ENCODE data around the gene POMT1. TPM values are rescaled to one million over a fixed set of nuclear protein-coding genes. Genes with fewer than 3 reads are reported as not detected.

POMT1 gene
- total RNA-seq, 1 donor from 2014 or later, result 29.8 TPM

GRCh38 chr9:131495785-131496184, 6.9 kb upstream of the POMT1 start:
- no peaks in the 10 kb centered on the region for H3K9me3 Mint-ChIP-seq
- ChIA-PET POLR2A (no interaction called here), CTCF (no interaction called here)
- peaks cover 84% of the 10 kb centered on the region for H3K36me3 Mint-ChIP-seq (ENCODE audit: low read depth)
- peaks cover 4% of the 10 kb centered on the region for H3K4me1 Mint-ChIP-seq
- H3K27me3 Mint-ChIP-seq, result no peaks in the 10 kb centered on the region
- ATAC-seq (ENCODE audit: low read depth) (no peak), DNase-seq (no peak)
- TF ChIP-seq, protein P1, sequence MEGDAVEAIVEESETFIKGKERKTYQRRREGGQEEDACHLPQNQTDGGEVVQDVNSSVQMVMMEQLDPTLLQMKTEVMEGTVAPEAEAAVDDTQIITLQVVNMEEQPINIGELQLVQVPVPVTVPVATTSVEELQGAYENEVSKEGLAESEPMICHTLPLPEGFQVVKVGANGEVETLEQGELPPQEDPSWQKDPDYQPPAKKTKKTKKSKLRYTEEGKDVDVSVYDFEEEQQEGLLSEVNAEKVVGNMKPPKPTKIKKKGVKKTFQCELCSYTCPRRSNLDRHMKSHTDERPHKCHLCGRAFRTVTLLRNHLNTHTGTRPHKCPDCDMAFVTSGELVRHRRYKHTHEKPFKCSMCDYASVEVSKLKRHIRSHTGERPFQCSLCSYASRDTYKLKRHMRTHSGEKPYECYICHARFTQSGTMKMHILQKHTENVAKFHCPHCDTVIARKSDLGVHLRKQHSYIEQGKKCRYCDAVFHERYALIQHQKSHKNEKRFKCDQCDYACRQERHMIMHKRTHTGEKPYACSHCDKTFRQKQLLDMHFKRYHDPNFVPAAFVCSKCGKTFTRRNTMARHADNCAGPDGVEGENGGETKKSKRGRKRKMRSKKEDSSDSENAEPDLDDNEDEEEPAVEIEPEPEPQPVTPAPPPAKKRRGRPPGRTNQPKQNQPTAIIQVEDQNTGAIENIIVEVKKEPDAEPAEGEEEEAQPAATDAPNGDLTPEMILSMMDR (IDR thresholded peaks at IDR 0.05), result no peak
- H3K4me3 Mint-ChIP-seq, result no peak overlapping the region
- intact Hi-C loops (cut with micrococcal nuclease), result no loop called here
- no peak overlapping the region for H3K27ac Mint-ChIP-seq

GRCh38 chr9:131496844-131497405, 5.8 kb upstream of the POMT1 start:
- peaks cover 8% of the 10 kb centered on the region for H3K4me1 Mint-ChIP-seq
- DNase-seq (no peak), ATAC-seq (ENCODE audit: low read depth) (no peak)
- ChIA-PET POLR2A (no interaction called here), CTCF (no interaction called here)
- TF ChIP-seq, protein P1 (IDR thresholded peaks at IDR 0.05), result no peak
- H3K27ac Mint-ChIP-seq, result no peak overlapping the region
- peaks cover 73% of the 10 kb centered on the region for H3K36me3 Mint-ChIP-seq (ENCODE audit: low read depth)
- intact Hi-C loops (cut with micrococcal nuclease), result no loop called here
- no peak overlapping the region for H3K4me3 Mint-ChIP-seq
- H3K9me3 Mint-ChIP-seq, result no peaks in the 10 kb centered on the region
- H3K27me3 Mint-ChIP-seq, result no peaks in the 10 kb centered on the region

DNA sequence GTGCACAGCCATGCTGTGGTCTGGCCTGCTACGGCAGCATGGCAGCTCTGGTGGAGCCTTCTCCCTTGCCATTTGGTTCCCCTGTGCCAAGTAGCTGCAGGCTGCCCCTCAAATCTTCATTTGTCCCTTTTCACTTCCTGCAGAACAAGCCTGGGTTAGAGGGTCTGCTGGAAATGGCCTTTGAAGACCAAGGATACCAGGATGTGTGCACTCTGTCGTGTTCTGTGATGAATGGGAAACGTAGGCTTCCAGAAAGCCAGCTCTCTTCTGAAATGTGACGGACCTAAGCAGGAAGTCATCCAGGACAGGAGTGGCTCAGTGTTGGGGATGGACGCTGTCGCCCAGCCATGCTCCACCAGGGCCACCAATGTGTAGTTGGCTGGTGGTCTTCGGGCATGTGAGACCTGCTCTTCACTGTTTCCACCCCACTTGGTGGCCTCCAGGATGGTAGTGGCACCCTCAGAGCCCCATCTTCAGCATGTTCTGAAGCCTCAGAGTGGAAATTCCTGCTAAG, 3.4 kb upstream of the POMT1 start:
- POLR2A ChIA-PET, result interaction anchor here (0.5 kb wide), 1 partner anchor 370 kb away, joined by 5 read pairs; no protein-coding TSS in a partner anchor
- ATAC-seq (ENCODE audit: low read depth) (no peak), DNase-seq (no peak)
- CTCF ChIA-PET, result interaction anchor here (1.5 kb wide), 1 partner anchor 150 kb away, joined by 3 read pairs; no protein-coding TSS in a partner anchor
- TF ChIP-seq, protein P1 (IDR thresholded peaks at IDR 0.05), result no peak
- H3K4me3 Mint-ChIP-seq, result no peak overlapping the region
- no peaks in the 10 kb centered on the region for H3K9me3 Mint-ChIP-seq
- peaks cover 51% of the 10 kb centered on the region for H3K36me3 Mint-ChIP-seq (ENCODE audit: low read depth)
- H3K4me1 Mint-ChIP-seq, result peaks cover 23% of the 10 kb centered on the region
- no peaks in the 10 kb centered on the region for H3K27me3 Mint-ChIP-seq
- intact Hi-C loops (cut with micrococcal nuclease), result no loop called here
- H3K27ac Mint-ChIP-seq, result no peak overlapping the region

- DNase-seq (no peak), ATAC-seq (ENCODE audit: low read depth) (no peak)
- TF ChIP-seq, protein P1 (IDR thresholded peaks at IDR 0.05), result no peak
- peak overlapping the region; percentile 7 for H3K4me3 Mint-ChIP-seq
- intact Hi-C loops (cut with micrococcal nuclease), result no loop called here
- H3K9me3 Mint-ChIP-seq, result no peaks in the 10 kb centered on the region
- H3K27ac Mint-ChIP-seq, result peak overlapping the region; percentile 41
- no peaks in the 10 kb centered on the region for H3K27me3 Mint-ChIP-seq
- H3K4me1 Mint-ChIP-seq, result peaks cover 25% of the 10 kb centered on the region
- POLR2A ChIA-PET, result interaction anchor here (0.5 to 0.6 kb wide), 2 partner anchors 34 to 231 kb away, joined by 3 to 15 read pairs; no protein-coding TSS in a partner anchor
- peaks cover 42% of the 10 kb centered on the region for H3K36me3 Mint-ChIP-seq (ENCODE audit: low read depth)
- CTCF ChIA-PET, result interaction anchor here (0.9 kb wide), 1 partner anchor 79 kb away, joined by 3 read pairs; no protein-coding TSS in a partner anchor
Observed at GRCh38 chr9:131500377-131500776, 2.3 kb upstream of the POMT1 start.

DNA sequence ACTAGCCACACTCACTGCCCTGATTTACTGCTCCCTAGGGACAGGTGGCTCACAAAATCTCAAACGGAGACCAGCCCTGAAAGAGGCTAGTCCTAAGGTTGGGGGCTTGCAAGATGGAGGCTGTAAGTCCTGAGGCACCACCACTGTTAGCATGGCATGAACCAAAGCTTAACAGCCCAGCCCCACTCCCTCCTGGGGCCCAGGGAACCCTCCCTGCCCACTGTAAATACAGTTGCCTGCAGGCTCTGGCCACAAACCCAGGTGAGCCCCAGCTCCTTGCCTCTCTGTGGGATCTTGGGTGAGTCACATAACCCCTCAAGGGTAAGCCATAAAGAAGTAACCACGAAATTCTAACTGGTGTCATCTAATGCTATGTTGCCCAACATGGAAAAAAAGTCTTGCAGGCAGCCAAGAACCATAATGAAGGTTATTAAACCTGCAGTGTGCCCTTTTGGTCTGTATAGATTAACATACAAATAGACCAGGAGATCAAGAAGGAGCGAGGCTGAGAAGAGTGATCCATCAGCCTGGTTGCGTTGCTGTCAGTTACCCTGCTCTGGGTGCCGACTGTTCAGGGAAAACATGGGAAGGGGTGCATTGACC, 1.7 kb upstream of the POMT1 start:
- H3K9me3 Mint-ChIP-seq, result no peaks in the 10 kb centered on the region
- peaks cover 36% of the 10 kb centered on the region for H3K36me3 Mint-ChIP-seq (ENCODE audit: low read depth)
- POLR2A ChIA-PET, result no interaction called here
- peaks cover 25% of the 10 kb centered on the region for H3K4me1 Mint-ChIP-seq
- ATAC-seq (ENCODE audit: low read depth) (no peak), DNase-seq (no peak)
- H3K27me3 Mint-ChIP-seq, result no peaks in the 10 kb centered on the region
- TF ChIP-seq, protein P1 (IDR thresholded peaks at IDR 0.05), result no peak
- peak overlapping the region; percentile 52 for H3K4me3 Mint-ChIP-seq
- H3K27ac Mint-ChIP-seq, result no peak overlapping the region
- CTCF ChIA-PET, result interaction anchor here (0.9 kb wide), 1 partner anchor 78 kb away, joined by 3 read pairs; no protein-coding TSS in a partner anchor
- intact Hi-C loops (cut with micrococcal nuclease), result no loop called here

All from activated B cell treated with CpG ODN at 0.5 μM for 24 hours (primary cell).